ENCODE measurements around the gene NUDT1.

DNA sequence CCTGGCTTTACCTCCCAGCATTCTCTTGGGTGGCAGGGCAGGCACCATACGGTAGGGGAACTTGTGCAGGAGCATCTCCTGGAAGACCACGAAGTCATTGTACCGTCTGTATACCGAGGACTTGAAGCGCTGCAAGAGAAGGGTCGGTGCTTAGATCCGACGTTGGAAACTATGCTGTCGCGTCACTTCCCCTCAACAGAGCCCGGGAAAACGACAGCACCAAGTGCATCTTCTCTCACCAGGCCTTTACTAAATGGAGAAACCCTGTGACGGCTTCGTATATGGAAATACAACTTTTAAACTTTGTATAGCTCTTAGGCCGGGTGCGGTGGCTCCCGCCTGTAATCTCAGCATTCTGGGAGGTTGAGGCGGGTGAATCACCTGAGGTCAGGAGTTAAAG is 33.1 kb downstream of the NUDT1 start:
- TF ChIP-seq, protein P1, sequence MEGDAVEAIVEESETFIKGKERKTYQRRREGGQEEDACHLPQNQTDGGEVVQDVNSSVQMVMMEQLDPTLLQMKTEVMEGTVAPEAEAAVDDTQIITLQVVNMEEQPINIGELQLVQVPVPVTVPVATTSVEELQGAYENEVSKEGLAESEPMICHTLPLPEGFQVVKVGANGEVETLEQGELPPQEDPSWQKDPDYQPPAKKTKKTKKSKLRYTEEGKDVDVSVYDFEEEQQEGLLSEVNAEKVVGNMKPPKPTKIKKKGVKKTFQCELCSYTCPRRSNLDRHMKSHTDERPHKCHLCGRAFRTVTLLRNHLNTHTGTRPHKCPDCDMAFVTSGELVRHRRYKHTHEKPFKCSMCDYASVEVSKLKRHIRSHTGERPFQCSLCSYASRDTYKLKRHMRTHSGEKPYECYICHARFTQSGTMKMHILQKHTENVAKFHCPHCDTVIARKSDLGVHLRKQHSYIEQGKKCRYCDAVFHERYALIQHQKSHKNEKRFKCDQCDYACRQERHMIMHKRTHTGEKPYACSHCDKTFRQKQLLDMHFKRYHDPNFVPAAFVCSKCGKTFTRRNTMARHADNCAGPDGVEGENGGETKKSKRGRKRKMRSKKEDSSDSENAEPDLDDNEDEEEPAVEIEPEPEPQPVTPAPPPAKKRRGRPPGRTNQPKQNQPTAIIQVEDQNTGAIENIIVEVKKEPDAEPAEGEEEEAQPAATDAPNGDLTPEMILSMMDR (IDR thresholded peaks at IDR 0.05; ENCODE audit: insufficient read depth, low read depth, low read length), result no peak
- TF ChIP-seq EZH2 (IDR thresholded peaks at IDR 0.05; ENCODE audit: insufficient read depth, low read length), result no peak

Measured in astrocyte (in vitro differentiated cells and primary cell).